Activated CD4-positive, alpha-beta T cell treated with anti-CD3 and anti-CD28 coated beads, Interleukin-2, amount 10 ng/mL, durations not matched to agents 7 days and 5 days (primary cell): Measurements from ENCODE around the gene MUL1. TPM values are rescaled to one million over a fixed set of nuclear protein-coding genes. Genes with fewer than 3 reads are reported as not detected.

Experiments
- CTCF ChIA-PET: fragments of 350-600 bp; sonication (Branson Sonifier 250); formaldehyde crosslinking; loops from one replicate; lab custom pipeline; 2021; ENCODE audit warnings: antibody characterized with exemption; lab: Charles Lee
- POLR2A ChIA-PET: fragments of 350-600 bp; sonication (Branson Sonifier 250); formaldehyde crosslinking; loops from one replicate; lab custom pipeline; 2021; ENCODE audit warnings: antibody characterized with exemption; lab: Charles Lee
- DNase-seq: peaks from one replicate; pipeline ENCODE4 v3.0.0-alpha.2; 2020
- H3K27ac Mint-ChIP-seq: one replicate; pipeline ENCODE4 v1.8.0; 2021; ENCODE audit warnings: mild to moderate bottlenecking, moderate library complexity, mixed read lengths
- H3K27me3 Mint-ChIP-seq: one replicate; pipeline ENCODE4 v1.8.0; 2021; ENCODE audit warnings: mixed read lengths
- H3K36me3 Mint-ChIP-seq: one replicate; pipeline ENCODE4 v1.8.0; 2021; ENCODE audit warnings: low read depth, mixed read lengths
- H3K4me1 Mint-ChIP-seq: one replicate; pipeline ENCODE4 v1.8.0; 2021; ENCODE audit warnings: mixed read lengths
- H3K4me3 Mint-ChIP-seq: one replicate; pipeline ENCODE4 v1.8.0; 2021; ENCODE audit warnings: mild to moderate bottlenecking, moderate library complexity, mixed read lengths
- H3K9me3 Mint-ChIP-seq: one replicate; pipeline ENCODE4 v1.8.0; 2021; ENCODE audit warnings: mixed read lengths
- total RNA-seq, 2 experiments: library from RNA; stranded (reverse); gene quantifications; one replicate each; pipeline ENCODE4 v1.2.3, GENCODE V29; 2021

The MUL1 gene
- total RNA-seq, 2 experiments from 2014 or later: 17.4 to 20.1 TPM

GRCh38 chr1:20480243-20480944 lies 27.6 kb downstream of the MUL1 start:
- CTCF ChIA-PET: no interaction called here
- H3K4me3 Mint-ChIP-seq: no peak overlapping the region
- H3K36me3 Mint-ChIP-seq: no peaks in the 10 kb centered on the region
- peaks cover 81% of the 10 kb centered on the region for H3K27me3 Mint-ChIP-seq
- no peaks in the 10 kb centered on the region for H3K9me3 Mint-ChIP-seq
- no peak for DNase-seq
- POLR2A ChIA-PET: no interaction called here
- H3K4me1 Mint-ChIP-seq: peaks cover 8% of the 10 kb centered on the region
- no peak overlapping the region for H3K27ac Mint-ChIP-seq

GRCh38 chr1:20479840-20480239 lies 28.1 kb downstream of the MUL1 start:
- no peak for DNase-seq
- POLR2A ChIA-PET: no interaction called here
- no peaks in the 10 kb centered on the region for H3K36me3 Mint-ChIP-seq
- no peak overlapping the region for H3K4me3 Mint-ChIP-seq
- H3K27ac Mint-ChIP-seq: no peak overlapping the region
- CTCF ChIA-PET: no interaction called here
- H3K9me3 Mint-ChIP-seq: no peaks in the 10 kb centered on the region
- H3K4me1 Mint-ChIP-seq: peaks cover 8% of the 10 kb centered on the region
- H3K27me3 Mint-ChIP-seq: peaks cover 86% of the 10 kb centered on the region

- H3K36me3 Mint-ChIP-seq: no peaks in the 10 kb centered on the region
- no peak for DNase-seq
- H3K9me3 Mint-ChIP-seq: no peaks in the 10 kb centered on the region
- ChIA-PET CTCF (no interaction called here), POLR2A (no interaction called here)
- no peaks in the 10 kb centered on the region for H3K4me1 Mint-ChIP-seq
- no peak overlapping the region for H3K27ac Mint-ChIP-seq
- peaks cover 86% of the 10 kb centered on the region for H3K27me3 Mint-ChIP-seq
- H3K4me3 Mint-ChIP-seq: no peak overlapping the region
Measured at GRCh38 chr1:20478057-20478635, 29.8 kb downstream of the MUL1 start.

GRCh38 chr1:20477348-20478056 lies 30.4 kb downstream of the MUL1 start:
- ChIA-PET POLR2A (no interaction called here), CTCF (no interaction called here)
- Mint-ChIP-seq H3K27ac (no peak overlapping the region), H3K9me3 (no peaks in the 10 kb centered on the region), H3K4me1 (no peaks in the 10 kb centered on the region), H3K27me3 (peaks cover 82% of the 10 kb centered on the region), H3K4me3 (no peak overlapping the region), H3K36me3 (no peaks in the 10 kb centered on the region)
- no peak for DNase-seq

- no peak overlapping the region for H3K4me3 Mint-ChIP-seq
- no peak for DNase-seq
- no peaks in the 10 kb centered on the region for H3K4me1 Mint-ChIP-seq
- ChIA-PET POLR2A (no interaction called here), CTCF (interaction anchor here (1.2 kb wide), 1 partner anchor 17 kb away, joined by 3 read pairs; no protein-coding TSS in a partner anchor)
- peaks cover 72% of the 10 kb centered on the region for H3K27me3 Mint-ChIP-seq
- no peaks in the 10 kb centered on the region for H3K9me3 Mint-ChIP-seq
- no peaks in the 10 kb centered on the region for H3K36me3 Mint-ChIP-seq
- H3K27ac Mint-ChIP-seq: no peak overlapping the region
Measured at GRCh38 chr1:20476265-20477038, 31.5 kb downstream of the MUL1 start.

GRCh38 chr1:20474996-20475395 lies 33.0 kb downstream of the MUL1 start:
- DNase-seq: no peak
- Mint-ChIP-seq H3K4me3 (no peak overlapping the region), H3K4me1 (no peaks in the 10 kb centered on the region), H3K27me3 (peaks cover 62% of the 10 kb centered on the region), H3K36me3 (no peaks in the 10 kb centered on the region), H3K27ac (no peak overlapping the region), H3K9me3 (no peaks in the 10 kb centered on the region)
- POLR2A ChIA-PET: no interaction called here
- CTCF ChIA-PET: interaction anchor here (1.1 to 1.5 kb wide), 2 partner anchors 9 to 12 kb away, joined by 3 read pairs; no protein-coding TSS in a partner anchor

- CTCF ChIA-PET: interaction anchor here (1.1 to 1.5 kb wide), 2 partner anchors 10 to 12 kb away, joined by 3 read pairs; no protein-coding TSS in a partner anchor
- Mint-ChIP-seq H3K27me3 (peaks cover 57% of the 10 kb centered on the region), H3K9me3 (no peaks in the 10 kb centered on the region), H3K27ac (no peak overlapping the region), H3K36me3 (no peaks in the 10 kb centered on the region), H3K4me3 (no peak overlapping the region), H3K4me1 (no peaks in the 10 kb centered on the region)
- POLR2A ChIA-PET: no interaction called here
- DNase-seq: no peak
Measured at GRCh38 chr1:20474333-20474975, 33.5 kb downstream of the MUL1 start.

GRCh38 chr1:20473894-20474293 lies 34.1 kb downstream of the MUL1 start:
- POLR2A ChIA-PET: no interaction called here
- no peak overlapping the region for H3K4me3 Mint-ChIP-seq
- no peaks in the 10 kb centered on the region for H3K4me1 Mint-ChIP-seq
- H3K27me3 Mint-ChIP-seq: peaks cover 54% of the 10 kb centered on the region
- no peaks in the 10 kb centered on the region for H3K9me3 Mint-ChIP-seq
- H3K27ac Mint-ChIP-seq: no peak overlapping the region
- CTCF ChIA-PET: interaction anchor here (1.1 to 1.5 kb wide), 2 partner anchors 10 to 11 kb away, joined by 3 read pairs; no protein-coding TSS in a partner anchor
- H3K36me3 Mint-ChIP-seq: no peaks in the 10 kb centered on the region
- DNase-seq: no peak

- H3K36me3 Mint-ChIP-seq: no peaks in the 10 kb centered on the region
- H3K27me3 Mint-ChIP-seq: peaks cover 47% of the 10 kb centered on the region
- H3K4me1 Mint-ChIP-seq: no peaks in the 10 kb centered on the region
- POLR2A ChIA-PET: no interaction called here
- no peak overlapping the region for H3K27ac Mint-ChIP-seq
- no peaks in the 10 kb centered on the region for H3K9me3 Mint-ChIP-seq
- no peak overlapping the region for H3K4me3 Mint-ChIP-seq
- DNase-seq: no peak
- CTCF ChIA-PET: no interaction called here
Measured at GRCh38 chr1:20472860-20473711, 34.9 kb downstream of the MUL1 start.

GRCh38 chr1:20472121-20472520 lies 35.8 kb downstream of the MUL1 start:
- Mint-ChIP-seq H3K27me3 (peaks cover 38% of the 10 kb centered on the region), H3K4me3 (no peak overlapping the region), H3K36me3 (no peaks in the 10 kb centered on the region), H3K27ac (no peak overlapping the region), H3K9me3 (no peaks in the 10 kb centered on the region), H3K4me1 (no peaks in the 10 kb centered on the region)
- DNase-seq: no peak
- ChIA-PET POLR2A (no interaction called here), CTCF (no interaction called here)

- ChIA-PET CTCF (interaction anchor here (1.1 kb wide), 1 partner anchor 35 kb away, joined by 3 read pairs; no protein-coding TSS in a partner anchor), POLR2A (no interaction called here)
- H3K4me3 Mint-ChIP-seq: no peak overlapping the region
- peaks cover 30% of the 10 kb centered on the region for H3K27me3 Mint-ChIP-seq
- DNase-seq: no peak
- H3K27ac Mint-ChIP-seq: no peak overlapping the region
- H3K4me1 Mint-ChIP-seq: no peaks in the 10 kb centered on the region
- H3K9me3 Mint-ChIP-seq: no peaks in the 10 kb centered on the region
- H3K36me3 Mint-ChIP-seq: no peaks in the 10 kb centered on the region
Measured at GRCh38 chr1:20470194-20470593, 37.8 kb downstream of the MUL1 start.
